Ammon's horn (tissue), 1 donor: ENCODE measurements around the gene PDXDC1.
"Not testable (repeated sequence)": the region's sequence is repeated elsewhere in the genome, so short reads cannot be mapped to it uniquely, and the experiment has no call there.

ENCODE experiments used
- DNase-seq: peaks from one replicate; pipeline ENCODE4 v3.0.0-alpha.2; 2016; ENCODE audit warnings: low spot score

Gene PDXDC1

GRCh38 chr16:15134752-15135482 is 160.1 kb downstream of the PDXDC1 start:
- not testable (repeated sequence) for DNase-seq

GRCh38 chr16:15135483-15136360 is 160.9 kb downstream of the PDXDC1 start:
- not testable (repeated sequence) for DNase-seq

- DNase-seq = not testable (repeated sequence)
These were observed 162.7 kb downstream of the PDXDC1 start for GRCh38 chr16:15137514-15137913.

GRCh38 chr16:15140444-15141365 is 165.9 kb downstream of the PDXDC1 start:
- peak; percentile 32 for DNase-seq

GRCh38 chr16:15141586-15141985 is 166.8 kb downstream of the PDXDC1 start:
- DNase-seq = peak; percentile 7

GRCh38 chr16:15142107-15142890 is 167.5 kb downstream of the PDXDC1 start:
- DNase-seq = not testable (repeated sequence)

- not testable (repeated sequence) for DNase-seq
These were observed 168.2 kb downstream of the PDXDC1 start for GRCh38 chr16:15142891-15143600.

- not testable (repeated sequence) for DNase-seq
These were observed 168.8 kb downstream of the PDXDC1 start for GRCh38 chr16:15143601-15144091.

GRCh38 chr16:15144092-15144631 is 169.3 kb downstream of the PDXDC1 start:
- peak; percentile 7 for DNase-seq

GRCh38 chr16:15144781-15145417 is 170.1 kb downstream of the PDXDC1 start:
- DNase-seq = not testable (repeated sequence)

- peak; percentile 79 for DNase-seq
These were observed 170.8 kb downstream of the PDXDC1 start for GRCh38 chr16:15145418-15146263.

- DNase-seq = peak; percentile 6
These were observed 171.4 kb downstream of the PDXDC1 start for GRCh38 chr16:15146264-15146662.

- not testable (repeated sequence) for DNase-seq
These were observed 174.0 kb downstream of the PDXDC1 start for GRCh38 chr16:15148831-15149230.

GRCh38 chr16:15149260-15149659 is 174.4 kb downstream of the PDXDC1 start:
- DNase-seq = not testable (repeated sequence)

- DNase-seq = not testable (repeated sequence)
These were observed 179.2 kb downstream of the PDXDC1 start for GRCh38 chr16:15154005-15154404.

- DNase-seq = peak; percentile 88
These were observed 180.1 kb downstream of the PDXDC1 start for GRCh38 chr16:15154650-15155562.

GRCh38 chr16:15157644-15158043 is 182.8 kb downstream of the PDXDC1 start:
- not testable (repeated sequence) for DNase-seq
